Hippocampal formation (tissue), 2 donors: ENCODE data around the gene PRDX5.
"Not testable (repeated sequence)": the region's sequence is repeated elsewhere in the genome, so short reads cannot be mapped to it uniquely, and the experiment has no call there.

Source experiments
- DNase-seq, 2 donors: peaks; one replicate each; lab custom pipeline; 2025; lab: John Stamatoyannopoulos, UW

The PRDX5 gene

DNA sequence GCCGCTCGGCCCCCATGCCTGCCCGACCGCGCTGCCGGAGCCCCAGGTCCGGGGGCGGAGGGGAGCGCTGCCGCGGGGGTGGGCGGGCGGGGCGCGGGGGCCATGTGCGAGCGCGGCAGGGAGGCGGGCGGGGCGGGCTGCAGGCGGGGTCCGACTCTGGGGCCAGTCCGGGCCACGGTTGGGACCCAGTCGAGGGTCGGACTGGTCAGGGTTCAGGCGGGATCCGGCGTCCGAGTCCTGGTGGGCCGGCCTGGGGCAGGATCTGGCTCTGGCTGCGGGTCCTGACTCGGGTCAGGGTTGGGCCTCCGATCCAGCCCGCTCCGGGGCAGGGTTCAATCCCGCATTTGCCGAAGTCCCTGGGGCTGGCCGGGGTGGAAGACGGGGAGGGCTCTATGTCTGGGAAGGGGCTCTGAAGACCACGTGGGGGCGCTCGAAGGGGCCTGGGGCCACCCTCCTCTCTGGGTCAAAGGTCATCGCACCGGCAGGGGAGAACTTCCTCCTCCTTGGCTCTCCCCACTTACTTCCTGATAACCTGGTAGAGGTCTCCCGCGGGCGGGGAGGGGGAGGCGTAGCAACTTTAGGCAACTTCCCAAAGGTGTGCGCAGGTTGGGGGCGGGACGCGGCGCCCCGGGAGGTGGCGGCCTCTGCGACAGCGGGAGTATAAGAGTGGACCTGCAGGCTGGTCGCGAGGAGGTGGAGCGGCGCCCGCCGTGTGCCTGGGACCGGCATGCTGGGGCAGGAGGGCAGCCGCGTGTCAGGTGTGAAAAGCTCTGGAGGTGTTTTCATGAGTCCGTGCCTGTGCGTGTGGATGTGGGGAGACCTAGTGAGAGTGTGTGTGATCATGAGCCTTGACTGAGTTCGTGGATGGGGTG lies 12.0 kb upstream of the PRDX5 start:
- peak in 1 of 2 donors; percentile 46 for DNase-seq

DNA sequence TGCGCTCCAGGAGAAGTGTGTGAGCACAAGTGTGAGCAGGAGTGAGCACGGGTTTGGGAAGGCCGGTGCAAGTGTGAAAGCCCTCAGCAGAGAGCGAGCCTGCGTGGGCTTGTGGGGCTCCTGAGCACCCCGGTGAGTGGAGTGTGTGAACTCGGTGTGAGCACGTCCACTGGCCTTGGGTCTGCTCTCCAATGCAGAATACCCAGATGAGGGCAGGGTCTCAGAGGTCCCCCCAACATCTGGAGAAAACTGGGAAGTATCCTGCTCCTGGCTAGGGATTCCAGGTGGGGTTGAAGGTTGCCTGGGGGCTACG lies 11.4 kb upstream of the PRDX5 start:
- DNase-seq: no peak

DNA sequence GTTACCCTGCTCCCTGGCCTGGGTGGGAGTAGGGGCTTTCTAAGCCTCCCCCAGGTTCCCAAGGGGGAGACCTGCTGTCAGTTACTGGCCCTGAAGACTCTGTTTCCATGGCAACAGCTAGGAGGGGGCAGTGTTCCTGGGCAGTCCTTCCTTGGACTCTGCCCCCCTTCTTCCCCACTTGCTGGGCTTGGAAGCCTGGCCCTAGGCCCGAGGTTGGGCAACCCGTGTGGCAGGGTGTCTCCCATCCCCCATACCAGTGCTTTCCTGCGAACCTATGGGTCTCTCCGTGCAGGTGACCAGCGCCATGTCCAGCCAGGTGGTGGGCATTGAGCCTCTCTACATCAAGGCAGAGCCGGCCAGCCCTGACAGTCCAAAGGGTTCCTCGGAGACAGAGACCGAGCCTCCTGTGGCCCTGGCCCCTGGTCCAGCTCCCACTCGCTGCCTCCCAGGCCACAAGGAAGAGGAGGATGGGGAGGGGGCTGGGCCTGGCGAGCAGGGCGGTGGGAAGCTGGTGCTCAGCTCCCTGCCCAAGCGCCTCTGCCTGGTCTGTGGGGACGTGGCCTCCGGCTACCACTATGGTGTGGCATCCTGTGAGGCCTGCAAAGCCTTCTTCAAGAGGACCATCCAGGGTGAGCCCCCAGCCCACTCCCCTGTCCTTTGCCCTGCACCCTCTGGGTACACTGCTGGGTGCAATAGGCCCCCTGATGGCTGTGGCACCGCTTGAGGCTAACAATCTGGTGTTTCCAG lies 10.9 kb upstream of the PRDX5 start:
- peak in 1 of 2 donors; percentile 21 for DNase-seq

GRCh38 chr11:64307795-64308194 lies 10.1 kb upstream of the PRDX5 start:
- DNase-seq: not testable (repeated sequence)

DNA sequence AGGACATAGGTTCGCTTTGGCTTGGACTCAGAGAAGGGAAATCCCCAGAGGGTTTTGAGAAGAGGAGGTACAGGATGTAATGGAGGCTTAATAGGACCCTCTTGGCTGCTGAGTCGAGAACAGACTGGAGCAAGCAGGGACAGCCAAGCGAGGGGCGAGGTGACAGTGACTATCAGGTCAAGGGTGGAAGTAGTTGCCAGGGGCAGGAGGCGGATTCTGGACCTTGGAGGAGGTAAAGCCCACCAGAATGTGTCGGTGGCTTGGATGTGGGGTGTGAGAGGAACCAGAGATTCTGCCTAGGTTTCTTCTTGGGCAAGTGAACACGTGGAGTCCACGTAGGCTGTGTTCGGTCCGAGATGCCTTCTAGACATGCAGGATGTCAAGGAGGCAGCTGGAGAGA lies 5.0 kb upstream of the PRDX5 start:
- DNase-seq: no peak

DNA sequence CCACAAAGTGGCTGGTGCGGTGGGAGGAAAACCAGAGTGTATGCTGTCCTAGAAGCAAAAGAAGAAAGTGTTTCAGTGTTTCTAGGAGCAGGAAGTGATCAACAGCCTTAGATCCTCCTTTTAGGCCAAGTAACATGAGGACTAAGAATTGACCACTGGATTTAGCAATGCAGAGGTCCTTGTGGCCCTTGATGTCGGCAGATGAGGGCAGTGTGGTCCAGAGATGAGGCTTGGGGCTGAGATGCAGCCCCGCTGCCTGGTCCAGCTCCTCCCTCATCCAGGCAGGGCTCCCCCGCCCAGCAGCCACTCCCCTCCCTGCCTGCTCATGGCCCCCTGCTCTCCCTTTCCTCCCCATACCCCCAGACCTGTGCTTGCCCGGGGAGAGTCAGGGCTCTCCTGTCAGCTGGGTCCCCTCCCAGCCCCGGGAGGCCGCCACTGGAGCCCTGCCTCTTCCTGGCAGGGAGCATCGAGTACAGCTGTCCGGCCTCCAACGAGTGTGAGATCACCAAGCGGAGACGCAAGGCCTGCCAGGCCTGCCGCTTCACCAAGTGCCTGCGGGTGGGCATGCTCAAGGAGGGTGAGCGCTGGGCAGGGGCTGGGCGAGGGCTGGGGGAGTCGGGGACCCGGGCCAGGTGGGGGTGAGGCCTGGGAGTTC lies 4.3 kb upstream of the PRDX5 start:
- DNase-seq: no peak

DNA sequence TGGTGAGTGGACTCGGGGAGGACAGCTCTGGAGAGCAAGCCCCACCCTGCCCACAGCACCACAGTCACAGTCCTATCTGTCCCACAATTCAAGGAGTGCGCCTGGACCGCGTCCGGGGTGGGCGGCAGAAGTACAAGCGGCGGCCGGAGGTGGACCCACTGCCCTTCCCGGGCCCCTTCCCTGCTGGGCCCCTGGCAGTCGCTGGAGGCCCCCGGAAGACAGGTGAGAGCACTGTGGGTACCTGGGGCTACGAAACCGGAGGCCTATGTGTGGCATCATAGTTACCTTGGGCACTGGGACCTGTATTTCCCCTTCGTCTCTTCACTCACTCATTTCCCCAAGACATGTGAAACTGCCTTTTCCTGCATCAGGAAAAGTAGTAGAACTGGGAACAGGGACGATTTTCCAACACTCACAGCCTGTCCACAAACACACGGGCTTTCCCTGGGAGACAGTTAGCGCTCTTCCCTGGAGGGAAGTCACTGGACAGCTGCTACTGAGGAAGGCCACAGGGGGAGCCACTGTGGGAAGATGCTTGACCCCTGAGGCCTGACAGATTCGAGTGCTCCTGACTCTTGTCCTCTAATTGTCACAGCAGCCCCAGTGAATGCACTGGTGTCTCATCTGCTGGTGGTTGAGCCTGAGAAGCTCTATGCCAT lies 3.6 kb upstream of the PRDX5 start:
- no peak for DNase-seq

DNA sequence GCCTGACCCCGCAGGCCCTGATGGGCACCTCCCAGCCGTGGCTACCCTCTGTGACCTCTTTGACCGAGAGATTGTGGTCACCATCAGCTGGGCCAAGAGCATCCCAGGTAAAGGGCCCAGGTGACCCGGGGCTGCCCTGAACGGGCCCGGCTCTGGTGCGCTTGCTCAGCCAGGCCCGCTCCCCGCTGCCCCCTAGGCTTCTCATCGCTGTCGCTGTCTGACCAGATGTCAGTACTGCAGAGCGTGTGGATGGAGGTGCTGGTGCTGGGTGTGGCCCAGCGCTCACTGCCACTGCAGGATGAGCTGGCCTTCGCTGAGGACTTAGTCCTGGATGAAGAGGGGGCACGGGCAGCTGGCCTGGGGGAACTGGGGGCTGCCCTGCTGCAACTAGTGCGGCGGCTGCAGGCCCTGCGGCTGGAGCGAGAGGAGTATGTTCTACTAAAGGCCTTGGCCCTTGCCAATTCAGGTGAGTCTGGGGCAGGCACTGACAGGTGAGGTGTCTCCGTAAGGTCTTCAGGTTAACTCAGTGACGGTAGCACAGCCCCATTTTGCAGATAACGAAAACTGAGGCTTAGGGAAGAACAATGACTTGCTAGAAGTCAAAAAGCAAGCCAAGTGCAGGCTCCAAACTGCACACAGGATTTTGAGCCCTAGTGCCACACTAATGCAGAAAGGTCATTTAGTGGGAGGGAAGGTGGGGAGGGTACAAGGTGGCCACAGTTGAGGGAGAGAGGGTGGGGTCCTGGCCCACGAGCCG lies 2.9 kb upstream of the PRDX5 start:
- no peak for DNase-seq

DNA sequence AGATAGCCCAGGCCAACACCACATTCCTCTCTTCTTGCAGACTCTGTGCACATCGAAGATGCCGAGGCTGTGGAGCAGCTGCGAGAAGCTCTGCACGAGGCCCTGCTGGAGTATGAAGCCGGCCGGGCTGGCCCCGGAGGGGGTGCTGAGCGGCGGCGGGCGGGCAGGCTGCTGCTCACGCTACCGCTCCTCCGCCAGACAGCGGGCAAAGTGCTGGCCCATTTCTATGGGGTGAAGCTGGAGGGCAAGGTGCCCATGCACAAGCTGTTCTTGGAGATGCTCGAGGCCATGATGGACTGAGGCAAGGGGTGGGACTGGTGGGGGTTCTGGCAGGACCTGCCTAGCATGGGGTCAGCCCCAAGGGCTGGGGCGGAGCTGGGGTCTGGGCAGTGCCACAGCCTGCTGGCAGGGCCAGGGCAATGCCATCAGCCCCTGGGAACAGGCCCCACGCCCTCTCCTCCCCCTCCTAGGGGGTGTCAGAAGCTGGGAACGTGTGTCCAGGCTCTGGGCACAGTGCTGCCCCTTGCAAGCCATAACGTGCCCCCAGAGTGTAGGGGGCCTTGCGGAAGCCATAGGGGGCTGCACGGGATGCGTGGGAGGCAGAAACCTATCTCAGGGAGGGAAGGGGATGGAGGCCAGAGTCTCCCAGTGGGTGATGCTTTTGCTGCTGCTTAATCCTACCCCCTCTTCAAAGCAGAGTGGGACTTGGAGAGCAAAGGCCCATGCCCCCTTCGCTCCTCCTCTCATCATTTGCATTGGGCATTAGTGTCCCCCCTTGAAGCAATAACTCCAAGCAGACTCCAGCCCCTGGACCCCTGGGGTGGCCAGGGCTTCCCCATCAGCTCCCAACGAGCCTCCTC lies 2.0 kb upstream of the PRDX5 start:
- not testable (repeated sequence) for DNase-seq

- DNase-seq: no peak
These were observed 1.1 kb upstream of the PRDX5 start for GRCh38 chr11:64316672-64317324.

DNA sequence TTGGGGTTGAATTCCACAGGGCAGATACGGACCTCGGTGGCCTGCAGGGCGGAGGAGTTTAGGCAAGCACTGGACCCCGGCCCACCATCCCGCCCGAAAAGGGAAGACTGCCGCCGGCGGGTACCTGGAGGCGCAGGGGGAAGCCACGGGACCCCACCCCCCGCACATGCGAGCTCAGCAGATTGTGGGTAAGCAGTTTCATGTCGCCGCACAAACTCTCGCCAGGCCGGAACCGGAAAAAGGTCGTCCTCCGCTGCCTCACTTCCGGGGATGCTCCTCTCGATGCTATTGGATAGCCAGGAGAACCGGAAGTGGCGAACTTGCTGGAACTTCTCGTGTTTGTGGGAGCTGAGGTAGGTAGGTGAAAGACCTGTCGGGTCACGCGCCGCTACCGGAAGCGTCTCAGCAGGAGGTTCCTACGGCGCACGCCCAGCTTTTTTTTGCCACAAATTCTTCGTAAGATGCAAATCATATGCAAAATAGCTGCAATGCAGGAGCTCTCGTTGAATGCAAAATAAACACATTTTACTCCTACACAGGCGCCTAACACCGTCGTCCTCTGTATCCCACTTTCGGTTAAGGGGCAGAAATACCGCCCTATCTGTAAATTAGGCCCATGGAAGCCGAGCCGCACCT lies 478 bp upstream of the PRDX5 start, which contains the start of gene TRMT112:
Gene TRMT112, minus strand, starts transcription at position 235 of the 636 bp plus-strand sequence. Its CDS starts 33 bp downstream, at position 202.
- DNase-seq: peak; percentile 91 to 95

GRCh38 chr11:64318766-64319761 lies 1.1 kb downstream of the PRDX5 start:
- DNase-seq: no peak

- DNase-seq: no peak
These were observed 2.6 kb downstream of the PRDX5 start for GRCh38 chr11:64320556-64320955.

DNA sequence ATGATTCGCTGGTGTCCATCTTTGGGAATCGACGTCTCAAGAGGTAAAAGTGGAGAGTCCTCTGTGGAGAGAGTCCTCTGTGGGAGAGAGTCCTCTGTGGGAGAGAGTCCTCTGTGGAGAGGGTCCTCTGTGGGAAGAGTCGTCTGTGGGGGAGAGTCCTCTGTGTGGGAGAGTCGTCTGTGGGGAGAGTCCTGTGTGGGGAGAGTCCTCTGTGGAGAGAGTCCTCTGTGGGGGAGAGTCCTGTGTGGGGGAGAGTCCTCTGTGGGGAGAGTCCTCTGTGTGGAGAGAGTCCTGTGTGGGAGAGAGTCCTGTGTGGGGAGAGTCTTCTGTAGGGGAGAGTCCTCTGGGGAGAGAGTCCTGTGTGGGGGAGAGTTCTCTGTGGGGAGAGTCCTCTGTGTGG lies 3.1 kb downstream of the PRDX5 start:
- DNase-seq: no peak

GRCh38 chr11:64321533-64321932 lies 3.6 kb downstream of the PRDX5 start:
- no peak for DNase-seq

GRCh38 chr11:64322925-64323260 lies 5.0 kb downstream of the PRDX5 start:
- no peak for DNase-seq

DNA sequence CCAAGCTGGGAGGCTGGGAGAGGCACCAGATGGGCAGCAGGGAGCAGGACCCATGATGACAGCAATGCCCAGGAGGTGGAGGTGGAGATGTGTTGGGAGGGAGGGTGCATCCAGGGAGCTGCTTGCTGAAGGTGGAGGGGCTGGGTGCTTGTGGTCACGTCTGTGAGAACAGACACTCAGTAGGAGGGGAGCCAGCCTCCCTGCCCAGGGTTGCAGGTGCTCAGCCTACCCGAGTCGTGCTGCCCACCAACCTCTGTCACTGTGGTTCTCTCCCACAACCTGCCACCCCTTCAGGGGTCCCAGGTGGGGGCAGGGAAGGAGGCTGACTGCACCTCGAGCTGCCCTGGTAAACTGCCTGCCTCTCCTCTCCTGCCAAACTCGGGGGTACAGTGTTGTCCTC lies 5.5 kb downstream of the PRDX5 start:
- no peak for DNase-seq

GRCh38 chr11:64323984-64324383 lies 6.1 kb downstream of the PRDX5 start:
- DNase-seq: not testable (repeated sequence)
